GM23338 (cell line): ENCODE results near the gene ERI2. TPM values are rescaled to one million over a fixed set of nuclear protein-coding genes. Genes with fewer than 3 reads are reported as not detected.

Experiments used
- ATAC-seq: fragments of 200-7000 bp; cut with Tn5 transposase; 3 replicates; pipeline ENCODE4 v1.9.1; 2020
- DNase-seq: peaks from one replicate; pipeline ENCODE4 v3.0.0-alpha.2; 2015; ENCODE audit warnings: low spot score
- H2AFZ ChIP-seq: fragments of 200-600 bp; sonication (generic); 2 replicates; pipeline ENCODE4 v1.8.0; 2016; ENCODE audit warnings: antibody characterized with exemption, mild to moderate bottlenecking, moderate library complexity
- H3F3A ChIP-seq: fragments of 200-600 bp; sonication (generic); replicated peaks from 2 replicates; pipeline ENCODE4 v1.8.0; 2017; ENCODE audit warnings: antibody characterized with exemption, mixed run types, low read depth
- H3K27ac ChIP-seq: fragments of 200-600 bp; sonication (generic); 2 replicates; pipeline ENCODE4 v1.6.1; 2016; ENCODE audit warnings: low read depth
- H3K27me3 ChIP-seq: fragments of 200-600 bp; sonication (generic); 2 replicates; pipeline ENCODE4 v1.8.0; 2016; ENCODE audit warnings: mild to moderate bottlenecking, mixed run types, moderate library complexity; ENCODE audit not compliant: insufficient read depth
- H3K36me3 ChIP-seq: fragments of 200-600 bp; sonication (generic); 2 replicates; pipeline ENCODE4 v1.8.0; 2016; ENCODE audit warnings: mild to moderate bottlenecking; ENCODE audit not compliant: insufficient read depth
- H3K4me1 ChIP-seq: fragments of 200-600 bp; sonication (generic); 2 replicates; pipeline ENCODE4 v1.8.0; 2016; ENCODE audit warnings: mild to moderate bottlenecking, moderate library complexity; ENCODE audit not compliant: insufficient read depth
- H3K4me2 ChIP-seq: fragments of 200-600 bp; sonication (generic); 2 replicates; pipeline ENCODE4 v1.7.1; 2017; ENCODE audit warnings: mixed run types
- H3K4me3 ChIP-seq: fragments of 200-600 bp; sonication (generic); 2 replicates; pipeline ENCODE4 v1.6.1; 2016; ENCODE audit warnings: mixed run types
- H3K79me2 ChIP-seq: fragments of 200-600 bp; sonication (generic); replicated peaks from 2 replicates; pipeline ENCODE4 v1.8.0; 2017; ENCODE audit warnings: mild to moderate bottlenecking; ENCODE audit not compliant: insufficient read depth
- H3K9me2 ChIP-seq: fragments of 200-600 bp; sonication (generic); 2 replicates; pipeline ENCODE4 v1.8.0; 2017; ENCODE audit not compliant: insufficient read depth
- H4K20me1 ChIP-seq: fragments of 200-600 bp; sonication (generic); replicated peaks from 2 replicates; pipeline ENCODE4 v1.8.0; 2017; ENCODE audit warnings: mild to moderate bottlenecking; ENCODE audit not compliant: insufficient read depth
- H3K27ac Mint-ChIP-seq: 2 replicates; pipeline ENCODE4 v1.8.0; 2020; ENCODE audit warnings: inconsistent platforms, mild to moderate bottlenecking, moderate library complexity, mixed read lengths
- H3K27me3 Mint-ChIP-seq: 3 replicates; pipeline ENCODE4 v1.8.0; 2022; ENCODE audit warnings: low read depth, mild to moderate bottlenecking, moderate library complexity, mixed read lengths, inconsistent platforms; ENCODE audit not compliant: insufficient read depth, poor library complexity
- H3K36me3 Mint-ChIP-seq: 3 replicates; pipeline ENCODE4 v1.8.0; 2021; ENCODE audit warnings: low read depth, mild to moderate bottlenecking, inconsistent platforms, moderate library complexity, mixed read lengths
- H3K4me1 Mint-ChIP-seq: 3 replicates; pipeline ENCODE4 v1.8.0; 2020; ENCODE audit warnings: mild to moderate bottlenecking, inconsistent platforms, mixed read lengths
- H3K4me3 Mint-ChIP-seq: 3 replicates; pipeline ENCODE4 v1.8.0; 2021; ENCODE audit warnings: moderate library complexity, mild to moderate bottlenecking, inconsistent platforms, mixed read lengths
- H3K9me3 Mint-ChIP-seq: 3 replicates; pipeline ENCODE4 v1.8.0; 2020; ENCODE audit warnings: moderate library complexity, mild to moderate bottlenecking, inconsistent platforms, mixed read lengths
- CREB1 ChIP-seq: fragments of 250-450 bp; sonication (Bioruptor Pico); IDR thresholded peaks from 2 replicates; pipeline ENCODE4 v1.5.0; 2020; ENCODE audit warnings: low read depth, mild to moderate bottlenecking, moderate library complexity
- EZH2 ChIP-seq: fragments of 200-600 bp; sonication (generic); IDR thresholded peaks from one replicate; pipeline ENCODE4 v1.8.0; 2017; ENCODE audit warnings: antibody characterized with exemption, mild to moderate bottlenecking, low read depth; ENCODE audit not compliant: unreplicated experiment
- EZH2phosphoT487 ChIP-seq: fragments of 200-600 bp; sonication (generic); IDR thresholded peaks from one replicate; pipeline ENCODE4 v1.8.1; 2018; ENCODE audit warnings: antibody characterized with exemption; ENCODE audit not compliant: unreplicated experiment
- JUNB ChIP-seq: IDR thresholded peaks from one replicate; pipeline ENCODE4 v1.6.1; 2016; ENCODE audit warnings: antibody characterized with exemption; ENCODE audit not compliant: unreplicated experiment
- NANOG ChIP-seq: IDR thresholded peaks from 2 replicates; pipeline ENCODE4 v1.6.1; 2016; ENCODE audit warnings: antibody characterized with exemption, borderline replicate concordance
- POLR2AphosphoS5 ChIP-seq: IDR thresholded peaks from 2 replicates; pipeline ENCODE4 v1.6.1; 2016; ENCODE audit warnings: antibody characterized with exemption, low read depth
- ZNF114 ChIP-seq: fragments of 250-450 bp; sonication (Bioruptor Pico); IDR thresholded peaks from 2 replicates; pipeline ENCODE4 v1.5.0; 2020; ENCODE audit warnings: mild to moderate bottlenecking, moderate library complexity
- ZNF331 ChIP-seq: fragments of 250-450 bp; sonication (Bioruptor Pico); IDR thresholded peaks from 2 replicates; pipeline ENCODE4 v1.5.0; 2020; ENCODE audit warnings: low read depth, mild to moderate bottlenecking, moderate library complexity
- polyA plus RNA-seq: library from polyadenylated mRNA; unstranded; fragments of >200 nt; fragmentation: Nextera tagmentation; extraction: Ambion mirVana; gene quantifications from 2 replicates; pipeline ENCODE4 v1.2.1, GENCODE V29; 2016
- total RNA-seq: library from RNA; depleted of rRNA; stranded (reverse); fragments of >200 nt; shearing (Covaris generic); gene quantifications from 2 replicates; pipeline ENCODE4 v1.2.3, GENCODE V29; 2014
- TF ChIP-seq, protein P1 (sequence below): IDR thresholded peaks from 2 replicates; pipeline ENCODE4 v1.6.1; 2016; ENCODE audit warnings: antibody characterized with exemption
- TF ChIP-seq, protein P2 (sequence below), 2 experiments: fragments of 200-600 bp in 1 of 2; sonication (generic) in 1 of 2; conservative IDR thresholded peaks; 2 replicates each; pipeline versions ENCODE4 v1.5.1 to v1.6.1; 2016 to 2017; ENCODE audit warnings: antibody characterized with exemption in 2 of 2, low read depth in 2 of 2, mild to moderate bottlenecking in 2 of 2, moderate library complexity in 1 of 2
- TF ChIP-seq, protein P3 (sequence below): IDR thresholded peaks from one replicate; pipeline ENCODE4 v1.6.1; 2018; ENCODE audit warnings: antibody characterized with exemption; ENCODE audit not compliant: unreplicated experiment

ERI2 gene
- total and polyA plus RNA-seq, 2 experiments from 2014 or later = 7.2 to 19.5 TPM

DNA sequence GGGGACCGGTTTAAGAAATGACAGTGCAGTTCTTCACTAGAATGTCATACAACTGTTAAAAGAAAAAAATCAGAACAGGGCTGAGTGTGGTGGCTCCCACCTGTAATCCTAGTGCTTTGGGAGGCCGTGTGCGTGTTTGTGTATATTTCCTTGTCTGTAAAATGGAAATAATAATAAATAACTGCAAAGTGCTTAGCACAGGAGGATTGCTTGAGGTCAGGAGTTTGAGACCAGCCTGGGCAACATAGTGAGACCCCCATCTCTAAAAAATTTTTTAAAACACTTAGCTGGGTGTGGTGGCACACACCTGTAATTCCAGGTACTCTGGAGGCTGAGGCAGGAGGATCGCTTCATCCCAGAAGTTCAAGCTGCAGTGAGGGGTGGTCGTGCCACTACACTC, 40.0 kb downstream of the ERI2 start:
- Mint-ChIP-seq H3K36me3 (no peaks in the 10 kb centered on the region), H3K27ac (no peak overlapping the region), H3K27me3 (no peaks in the 10 kb centered on the region), H3K4me1 (peaks cover 5% of the 10 kb centered on the region; the same call in 2 of the 3 replicates), H3K4me3 (no peak overlapping the region), H3K9me3 (peaks cover 8% of the 10 kb centered on the region; the same call in 2 of the 3 replicates)
- Histone ChIP-seq H3K4me3 (no peak overlapping the region), H4K20me1 (no peaks in the 10 kb centered on the region), H3K36me3 (no peaks in the 10 kb centered on the region), H2AFZ (no peak overlapping the region), H3F3A (no peaks in the 10 kb centered on the region), H3K27ac (no peak overlapping the region), H3K79me2 (no peaks in the 10 kb centered on the region), H3K4me1 (no peaks in the 10 kb centered on the region), H3K4me2 (no peak overlapping the region), H3K9me2 (no peaks in the 10 kb centered on the region), H3K27me3 (no peaks in the 10 kb centered on the region)
- no peak for DNase-seq
- TF ChIP-seq, protein P1, sequence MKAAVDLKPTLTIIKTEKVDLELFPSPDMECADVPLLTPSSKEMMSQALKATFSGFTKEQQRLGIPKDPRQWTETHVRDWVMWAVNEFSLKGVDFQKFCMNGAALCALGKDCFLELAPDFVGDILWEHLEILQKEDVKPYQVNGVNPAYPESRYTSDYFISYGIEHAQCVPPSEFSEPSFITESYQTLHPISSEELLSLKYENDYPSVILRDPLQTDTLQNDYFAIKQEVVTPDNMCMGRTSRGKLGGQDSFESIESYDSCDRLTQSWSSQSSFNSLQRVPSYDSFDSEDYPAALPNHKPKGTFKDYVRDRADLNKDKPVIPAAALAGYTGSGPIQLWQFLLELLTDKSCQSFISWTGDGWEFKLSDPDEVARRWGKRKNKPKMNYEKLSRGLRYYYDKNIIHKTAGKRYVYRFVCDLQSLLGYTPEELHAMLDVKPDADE = no peak
- TF ChIP-seq EZH2 (no peak), POLR2AphosphoS5 (no peak), EZH2phosphoT487 (no peak)
- TF ChIP-seq, protein P2, sequence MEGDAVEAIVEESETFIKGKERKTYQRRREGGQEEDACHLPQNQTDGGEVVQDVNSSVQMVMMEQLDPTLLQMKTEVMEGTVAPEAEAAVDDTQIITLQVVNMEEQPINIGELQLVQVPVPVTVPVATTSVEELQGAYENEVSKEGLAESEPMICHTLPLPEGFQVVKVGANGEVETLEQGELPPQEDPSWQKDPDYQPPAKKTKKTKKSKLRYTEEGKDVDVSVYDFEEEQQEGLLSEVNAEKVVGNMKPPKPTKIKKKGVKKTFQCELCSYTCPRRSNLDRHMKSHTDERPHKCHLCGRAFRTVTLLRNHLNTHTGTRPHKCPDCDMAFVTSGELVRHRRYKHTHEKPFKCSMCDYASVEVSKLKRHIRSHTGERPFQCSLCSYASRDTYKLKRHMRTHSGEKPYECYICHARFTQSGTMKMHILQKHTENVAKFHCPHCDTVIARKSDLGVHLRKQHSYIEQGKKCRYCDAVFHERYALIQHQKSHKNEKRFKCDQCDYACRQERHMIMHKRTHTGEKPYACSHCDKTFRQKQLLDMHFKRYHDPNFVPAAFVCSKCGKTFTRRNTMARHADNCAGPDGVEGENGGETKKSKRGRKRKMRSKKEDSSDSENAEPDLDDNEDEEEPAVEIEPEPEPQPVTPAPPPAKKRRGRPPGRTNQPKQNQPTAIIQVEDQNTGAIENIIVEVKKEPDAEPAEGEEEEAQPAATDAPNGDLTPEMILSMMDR (conservative IDR thresholded peaks at IDR 0.05; ENCODE audit: low read depth in 2 of 2) = no peak
- no peak for ATAC-seq

DNA sequence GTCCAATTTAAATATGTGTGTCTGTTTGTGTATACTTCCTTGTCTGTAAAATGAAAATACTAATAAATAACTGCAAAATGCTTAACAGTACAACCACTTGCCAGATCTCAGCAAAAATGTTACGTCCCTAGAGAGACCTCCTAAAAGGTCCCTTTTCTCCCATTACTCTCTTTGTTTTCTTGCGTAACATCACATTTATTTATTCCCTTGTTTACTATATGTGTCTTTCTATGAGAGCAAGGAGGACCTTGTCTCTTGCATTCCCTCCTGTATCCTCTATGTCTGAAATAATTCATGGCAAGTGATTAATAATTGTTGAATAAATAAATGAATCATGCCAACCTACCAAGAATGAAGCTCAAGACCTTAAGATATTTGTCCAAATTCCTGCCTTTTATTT, 40.5 kb downstream of the ERI2 start:
- Mint-ChIP-seq H3K36me3 (no peaks in the 10 kb centered on the region), H3K9me3 (peaks cover 9% of the 10 kb centered on the region; the same call in 2 of the 3 replicates), H3K4me3 (no peak overlapping the region), H3K27ac (no peak overlapping the region), H3K4me1 (peaks cover 5% of the 10 kb centered on the region; the same call in 2 of the 3 replicates), H3K27me3 (no peaks in the 10 kb centered on the region)
- no peak overlapping the region for H2AFZ ChIP-seq
- H3K79me2 ChIP-seq = no peaks in the 10 kb centered on the region
- no peak overlapping the region for H3K4me3 ChIP-seq
- ATAC-seq (no peak), DNase-seq (no peak)
- no peaks in the 10 kb centered on the region for H3K4me1 ChIP-seq
- H3K9me2 ChIP-seq = no peaks in the 10 kb centered on the region
- H3F3A ChIP-seq = no peaks in the 10 kb centered on the region
- H3K4me2 ChIP-seq = no peak overlapping the region
- no peaks in the 10 kb centered on the region for H3K36me3 ChIP-seq
- no peaks in the 10 kb centered on the region for H3K27me3 ChIP-seq
- no peaks in the 10 kb centered on the region for H4K20me1 ChIP-seq
- H3K27ac ChIP-seq = no peak overlapping the region
- no peak for TF ChIP-seq ZNF331
- TF ChIP-seq ZNF114 = no peak
- TF ChIP-seq, protein P3, sequence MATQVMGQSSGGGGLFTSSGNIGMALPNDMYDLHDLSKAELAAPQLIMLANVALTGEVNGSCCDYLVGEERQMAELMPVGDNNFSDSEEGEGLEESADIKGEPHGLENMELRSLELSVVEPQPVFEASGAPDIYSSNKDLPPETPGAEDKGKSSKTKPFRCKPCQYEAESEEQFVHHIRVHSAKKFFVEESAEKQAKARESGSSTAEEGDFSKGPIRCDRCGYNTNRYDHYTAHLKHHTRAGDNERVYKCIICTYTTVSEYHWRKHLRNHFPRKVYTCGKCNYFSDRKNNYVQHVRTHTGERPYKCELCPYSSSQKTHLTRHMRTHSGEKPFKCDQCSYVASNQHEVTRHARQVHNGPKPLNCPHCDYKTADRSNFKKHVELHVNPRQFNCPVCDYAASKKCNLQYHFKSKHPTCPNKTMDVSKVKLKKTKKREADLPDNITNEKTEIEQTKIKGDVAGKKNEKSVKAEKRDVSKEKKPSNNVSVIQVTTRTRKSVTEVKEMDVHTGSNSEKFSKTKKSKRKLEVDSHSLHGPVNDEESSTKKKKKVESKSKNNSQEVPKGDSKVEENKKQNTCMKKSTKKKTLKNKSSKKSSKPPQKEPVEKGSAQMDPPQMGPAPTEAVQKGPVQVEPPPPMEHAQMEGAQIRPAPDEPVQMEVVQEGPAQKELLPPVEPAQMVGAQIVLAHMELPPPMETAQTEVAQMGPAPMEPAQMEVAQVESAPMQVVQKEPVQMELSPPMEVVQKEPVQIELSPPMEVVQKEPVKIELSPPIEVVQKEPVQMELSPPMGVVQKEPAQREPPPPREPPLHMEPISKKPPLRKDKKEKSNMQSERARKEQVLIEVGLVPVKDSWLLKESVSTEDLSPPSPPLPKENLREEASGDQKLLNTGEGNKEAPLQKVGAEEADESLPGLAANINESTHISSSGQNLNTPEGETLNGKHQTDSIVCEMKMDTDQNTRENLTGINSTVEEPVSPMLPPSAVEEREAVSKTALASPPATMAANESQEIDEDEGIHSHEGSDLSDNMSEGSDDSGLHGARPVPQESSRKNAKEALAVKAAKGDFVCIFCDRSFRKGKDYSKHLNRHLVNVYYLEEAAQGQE = no peak
- TF ChIP-seq, protein P2 (conservative IDR thresholded peaks at IDR 0.05; ENCODE audit: low read depth in 2 of 2) = no peak
- TF ChIP-seq, protein P1 = no peak
- TF ChIP-seq EZH2 = no peak
- TF ChIP-seq CREB1 = no peak
- no peak for TF ChIP-seq JUNB
- TF ChIP-seq NANOG = no peak
